Hepatocyte (in vitro differentiated cells): ENCODE data around the gene DPPA3.

Experiments
- CTCF ChIP-seq: fragments of 200-600 bp; sonication (generic); IDR thresholded peaks from 2 replicates; pipeline ENCODE4 v1.5.1; 2016; ENCODE audit warnings: antibody characterized with exemption, mild to moderate bottlenecking; ENCODE audit not compliant: poor library complexity
- EZH2 ChIP-seq: fragments of 200-600 bp; sonication (generic); IDR thresholded peaks from 2 replicates; pipeline ENCODE4 v1.6.1; 2016; ENCODE audit warnings: antibody characterized with exemption, mild to moderate bottlenecking, borderline replicate concordance

GRCh38 chr12:7758766-7759140, 47.5 kb downstream of the DPPA3 start:
- TF ChIP-seq CTCF, result no peak
- TF ChIP-seq EZH2, result no peak
